Spleen (tissue), 7 donors: ENCODE results near the gene NRXN3.

ENCODE experiments used
- POLR2AphosphoS5 ChIP-seq, 3 donors: sonication (generic); formaldehyde crosslinking; IDR thresholded peaks; one replicate each; pipeline ENCODE4 v1.5.1; 2017; ENCODE audit warnings: antibody characterized with exemption in 3 of 3
- TF ChIP-seq, protein P1 (sequence below), 11 experiments: fragments of 200-600 bp in 7 of 11; fragments of 450-650 bp in 4 of 11; sonication (generic) in 4 of 11; IDR thresholded peaks in 8 of 11; conservative IDR thresholded peaks in 3 of 11; 1 replicate in 7 of 11; 2 replicates in 4 of 11; pipeline versions ENCODE4 v1.4.0 to v1.8.0; 2016 to 2021; ENCODE audit warnings: antibody characterized with exemption in 11 of 11, inconsistent platforms in 4 of 11, mild to moderate bottlenecking in 1 of 11
- donor health status: DM: no; HTN: no; CAD: no; lungs with moderate emphysema.
- donor health status: DM: no; HTN: no; CAD: no.
- donor health status: DM: no; HTN: no; CAD: no.

- TF ChIP-seq, protein P1, sequence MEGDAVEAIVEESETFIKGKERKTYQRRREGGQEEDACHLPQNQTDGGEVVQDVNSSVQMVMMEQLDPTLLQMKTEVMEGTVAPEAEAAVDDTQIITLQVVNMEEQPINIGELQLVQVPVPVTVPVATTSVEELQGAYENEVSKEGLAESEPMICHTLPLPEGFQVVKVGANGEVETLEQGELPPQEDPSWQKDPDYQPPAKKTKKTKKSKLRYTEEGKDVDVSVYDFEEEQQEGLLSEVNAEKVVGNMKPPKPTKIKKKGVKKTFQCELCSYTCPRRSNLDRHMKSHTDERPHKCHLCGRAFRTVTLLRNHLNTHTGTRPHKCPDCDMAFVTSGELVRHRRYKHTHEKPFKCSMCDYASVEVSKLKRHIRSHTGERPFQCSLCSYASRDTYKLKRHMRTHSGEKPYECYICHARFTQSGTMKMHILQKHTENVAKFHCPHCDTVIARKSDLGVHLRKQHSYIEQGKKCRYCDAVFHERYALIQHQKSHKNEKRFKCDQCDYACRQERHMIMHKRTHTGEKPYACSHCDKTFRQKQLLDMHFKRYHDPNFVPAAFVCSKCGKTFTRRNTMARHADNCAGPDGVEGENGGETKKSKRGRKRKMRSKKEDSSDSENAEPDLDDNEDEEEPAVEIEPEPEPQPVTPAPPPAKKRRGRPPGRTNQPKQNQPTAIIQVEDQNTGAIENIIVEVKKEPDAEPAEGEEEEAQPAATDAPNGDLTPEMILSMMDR (IDR thresholded peaks at IDR 0.05 in 8 of 11, conservative IDR thresholded peaks at IDR 0.05 in 3 of 11): no peak
- no peak for TF ChIP-seq POLR2AphosphoS5 (IDR thresholded peaks at IDR 0.05)
Observed at GRCh38 chr14:78173346-78174035, 3.3 kb downstream of the NRXN3 start.
